ENCODE measurements around the gene MAP3K1. TPM values are rescaled to one million over a fixed set of nuclear protein-coding genes. Genes with fewer than 3 reads are reported as not detected.

The MAP3K1 gene
- total and polyA plus RNA-seq, 9 of the 15 experiments (the other 6 are each of a cell fraction or from before 2014, with no cell fraction given): 3.9 to 13.9 (median 7.5) TPM

GRCh38 chr5:56908942-56909293 lies 93.6 kb downstream of the MAP3K1 start (continued):
- no peak for TF ChIP-seq ZNF830 (CRISPR knock-in tag; IDR thresholded peaks at IDR 0.05)
- no peak for TF ChIP-seq NCOA2 (IDR thresholded peaks at IDR 0.05; ENCODE audit: partially characterized antibody in 2 of 2)
- TF ChIP-seq SRSF9 (IDR thresholded peaks at IDR 0.05; ENCODE audit: borderline replicate concordance, low read depth, low read length): no peak
- no peak for TF ChIP-seq ZNF384 (IDR thresholded peaks at IDR 0.05; ENCODE audit: low read depth, low read length)
- TF ChIP-seq TBP (optimal IDR thresholded peaks at IDR 0.05; ENCODE audit: low read depth, low read length): no peak
- 0 out of 2 replicates have a peak, but pooled peaks have one; percentile 14 for TF ChIP-seq SMARCE1 (IDR thresholded peaks at IDR 0.05)
- TF ChIP-seq TBL1XR1 (IDR thresholded peaks at IDR 0.05; ENCODE audit: low read length in 2 of 2): no peak
- TF ChIP-seq MLLT1 (IDR thresholded peaks at IDR 0.05): peak in 1 of 2 experiments; percentile 28; a peak in 1 of 4 replicates
- peak; percentile 69; the same call in 1 of the 2 replicates for TF ChIP-seq NFRKB (IDR thresholded peaks at IDR 0.05; ENCODE audit: low read depth)
- TF ChIP-seq ZNF445 (CRISPR knock-in tag; IDR thresholded peaks at IDR 0.05; ENCODE audit: low read depth): no peak
- TF ChIP-seq, protein P1, sequence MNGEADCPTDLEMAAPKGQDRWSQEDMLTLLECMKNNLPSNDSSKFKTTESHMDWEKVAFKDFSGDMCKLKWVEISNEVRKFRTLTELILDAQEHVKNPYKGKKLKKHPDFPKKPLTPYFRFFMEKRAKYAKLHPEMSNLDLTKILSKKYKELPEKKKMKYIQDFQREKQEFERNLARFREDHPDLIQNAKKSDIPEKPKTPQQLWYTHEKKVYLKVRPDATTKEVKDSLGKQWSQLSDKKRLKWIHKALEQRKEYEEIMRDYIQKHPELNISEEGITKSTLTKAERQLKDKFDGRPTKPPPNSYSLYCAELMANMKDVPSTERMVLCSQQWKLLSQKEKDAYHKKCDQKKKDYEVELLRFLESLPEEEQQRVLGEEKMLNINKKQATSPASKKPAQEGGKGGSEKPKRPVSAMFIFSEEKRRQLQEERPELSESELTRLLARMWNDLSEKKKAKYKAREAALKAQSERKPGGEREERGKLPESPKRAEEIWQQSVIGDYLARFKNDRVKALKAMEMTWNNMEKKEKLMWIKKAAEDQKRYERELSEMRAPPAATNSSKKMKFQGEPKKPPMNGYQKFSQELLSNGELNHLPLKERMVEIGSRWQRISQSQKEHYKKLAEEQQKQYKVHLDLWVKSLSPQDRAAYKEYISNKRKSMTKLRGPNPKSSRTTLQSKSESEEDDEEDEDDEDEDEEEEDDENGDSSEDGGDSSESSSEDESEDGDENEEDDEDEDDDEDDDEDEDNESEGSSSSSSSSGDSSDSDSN (IDR thresholded peaks at IDR 0.05; ENCODE audit: borderline replicate concordance in 1 of 2, low read depth in 2 of 2, low read length in 2 of 2): peak in 1 of 2 experiments; percentile 50; a peak in 2 of 4 replicates
- TF ChIP-seq, protein P2, sequence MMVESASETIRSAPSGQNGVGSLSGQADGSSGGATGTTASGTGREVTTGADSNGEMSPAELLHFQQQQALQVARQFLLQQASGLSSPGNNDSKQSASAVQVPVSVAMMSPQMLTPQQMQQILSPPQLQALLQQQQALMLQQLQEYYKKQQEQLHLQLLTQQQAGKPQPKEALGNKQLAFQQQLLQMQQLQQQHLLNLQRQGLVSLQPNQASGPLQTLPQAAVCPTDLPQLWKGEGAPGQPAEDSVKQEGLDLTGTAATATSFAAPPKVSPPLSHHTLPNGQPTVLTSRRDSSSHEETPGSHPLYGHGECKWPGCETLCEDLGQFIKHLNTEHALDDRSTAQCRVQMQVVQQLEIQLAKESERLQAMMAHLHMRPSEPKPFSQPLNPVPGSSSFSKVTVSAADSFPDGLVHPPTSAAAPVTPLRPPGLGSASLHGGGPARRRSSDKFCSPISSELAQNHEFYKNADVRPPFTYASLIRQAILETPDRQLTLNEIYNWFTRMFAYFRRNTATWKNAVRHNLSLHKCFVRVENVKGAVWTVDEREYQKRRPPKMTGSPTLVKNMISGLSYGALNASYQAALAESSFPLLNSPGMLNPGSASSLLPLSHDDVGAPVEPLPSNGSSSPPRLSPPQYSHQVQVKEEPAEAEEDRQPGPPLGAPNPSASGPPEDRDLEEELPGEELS (CRISPR knock-in tag; IDR thresholded peaks at IDR 0.05; ENCODE audit: borderline replicate concordance): no peak
- TF ChIP-seq ZSCAN29 (IDR thresholded peaks at IDR 0.05): no peak
- TF ChIP-seq ZHX1 (conservative IDR thresholded peaks at IDR 0.05; ENCODE audit: low read length): no peak
- TF ChIP-seq ZNF212 (CRISPR knock-in tag; IDR thresholded peaks at IDR 0.05): no peak
- no peak for TF ChIP-seq SRSF7 (optimal IDR thresholded peaks at IDR 0.05; ENCODE audit: low read depth, low read length)
- 0 out of 2 replicates have a peak, but pooled peaks have one; percentile 75 for TF ChIP-seq SREBF2 (CRISPR knock-in tag; IDR thresholded peaks at IDR 0.05)
- no peak for TF ChIP-seq KLF16 (IDR thresholded peaks at IDR 0.05)
- no peak for TF ChIP-seq FOXK1 (CRISPR knock-in tag; IDR thresholded peaks at IDR 0.05; ENCODE audit: borderline replicate concordance)
